ENCODE data around the gene RNF141.

The RNF141 gene

GRCh38 chr11:10481560-10482349, 59.2 kb downstream of the RNF141 start:
- no peak for FAIRE-seq
- DNase-seq (ENCODE audit: insufficient read length, low spot score): no peak
- no peak for TF ChIP-seq POLR2A (IDR thresholded peaks at IDR 0.05; ENCODE audit: low read depth, low read length)

- TF ChIP-seq POLR2A (IDR thresholded peaks at IDR 0.05; ENCODE audit: low read depth, low read length): no peak
- FAIRE-seq: no peak
- no peak for DNase-seq (ENCODE audit: insufficient read length, low spot score)
Measured at GRCh38 chr11:10480760-10481159, 60.2 kb downstream of the RNF141 start.

- TF ChIP-seq POLR2A (IDR thresholded peaks at IDR 0.05; ENCODE audit: low read depth, low read length): no peak
- no peak for FAIRE-seq
Measured at GRCh38 chr11:10480026-10480425, 61.0 kb downstream of the RNF141 start.

GRCh38 chr11:10478574-10479550, 62.1 kb downstream of the RNF141 start:
- no peak for TF ChIP-seq POLR2A (IDR thresholded peaks at IDR 0.05; ENCODE audit: low read depth, low read length)
- DNase-seq (ENCODE audit: insufficient read length, low spot score) (no peak), FAIRE-seq (no peak)

More at GRCh38 chr11:10480026-10480425, 61.0 kb downstream of the RNF141 start:
- no peak for DNase-seq (ENCODE audit: insufficient read length, low spot score)

- DNase-seq (ENCODE audit: insufficient read length, low spot score) (no peak), FAIRE-seq (no peak)
- no peak for TF ChIP-seq POLR2A (IDR thresholded peaks at IDR 0.05; ENCODE audit: low read depth, low read length)
Measured at GRCh38 chr11:10478066-10478465, 62.9 kb downstream of the RNF141 start.

- DNase-seq (ENCODE audit: insufficient read length, low spot score) (no peak), FAIRE-seq (no peak)
- TF ChIP-seq POLR2A (IDR thresholded peaks at IDR 0.05; ENCODE audit: low read depth, low read length): no peak
Measured at GRCh38 chr11:10477690-10478046, 63.3 kb downstream of the RNF141 start.

- no peak for FAIRE-seq
Measured at GRCh38 chr11:10476927-10477689, 63.9 kb downstream of the RNF141 start.

GRCh38 chr11:10476342-10476741, 64.6 kb downstream of the RNF141 start:
- FAIRE-seq (no peak), DNase-seq (ENCODE audit: insufficient read length, low spot score) (no peak)
- TF ChIP-seq POLR2A (IDR thresholded peaks at IDR 0.05; ENCODE audit: low read depth, low read length): no peak

More at GRCh38 chr11:10476927-10477689, 63.9 kb downstream of the RNF141 start:
- no peak for TF ChIP-seq POLR2A (IDR thresholded peaks at IDR 0.05; ENCODE audit: low read depth, low read length)
- DNase-seq (ENCODE audit: insufficient read length, low spot score): no peak

- DNase-seq (ENCODE audit: insufficient read length, low spot score) (no peak), FAIRE-seq (no peak)
- TF ChIP-seq POLR2A (IDR thresholded peaks at IDR 0.05; ENCODE audit: low read depth, low read length): no peak
Measured at GRCh38 chr11:10474551-10474950, 66.4 kb downstream of the RNF141 start.

GRCh38 chr11:10473371-10473770, 67.6 kb downstream of the RNF141 start:
- DNase-seq (ENCODE audit: insufficient read length, low spot score) (no peak), FAIRE-seq (no peak)
- no peak for TF ChIP-seq POLR2A (IDR thresholded peaks at IDR 0.05; ENCODE audit: low read depth, low read length)

GRCh38 chr11:10462746-10463300, 78.2 kb downstream of the RNF141 start:
- FAIRE-seq (no peak), DNase-seq (ENCODE audit: insufficient read length, low spot score) (no peak)
- no peak for TF ChIP-seq POLR2A (IDR thresholded peaks at IDR 0.05; ENCODE audit: low read depth, low read length)
